Endothelial cell of umbilical vein (primary cell): Measurements from ENCODE around the gene PDE6B. TPM values are rescaled to one million over a fixed set of nuclear protein-coding genes. Genes with fewer than 3 reads are reported as not detected.

Experiments used
- BruUV-seq: library from RNA; stranded (reverse); fragments of 400-500 nt; replicated peaks from 2 replicates; lab custom pipeline; 2021; lab: Mats Ljungman, UMichigan
- CTCF ChIA-PET: fragments of 300-600, 350-600 bp; sonication (Branson Sonifier 250); formaldehyde crosslinking; loops from one replicate; lab custom pipeline; 2021; ENCODE audit warnings: antibody characterized with exemption, inconsistent platforms; lab: Charles Lee
- POLR2A ChIA-PET: fragments of 300-600, 350-600 bp; sonication (Branson Sonifier 250); formaldehyde crosslinking; loops from one replicate; lab custom pipeline; 2021; ENCODE audit warnings: antibody characterized with exemption, inconsistent platforms; lab: Charles Lee
- DNase-seq: peaks from one replicate; pipeline ENCODE4 v3.0.0-alpha.2; 2011; ENCODE audit warnings: low read depth, low spot score
- FAIRE-seq: peaks from 2 replicates; lab custom pipeline; 2011; peaks lifted over from hg19 to GRCh38; lab: Jason Lieb, UNC
- H2AFZ ChIP-seq: 2 replicates; pipeline ENCODE4 v1.6.0; 2012; ENCODE audit warnings: low read depth, low read length, control low read depth, inconsistent platforms
- H3K27ac ChIP-seq: 2 replicates; pipeline ENCODE4 v1.5.1; 2011; ENCODE audit warnings: low read depth, mild to moderate bottlenecking, control low read depth, low read length, moderate library complexity; ENCODE audit not compliant: insufficient read depth
- H3K27me3 ChIP-seq, 2 experiments: 2 replicates each; pipeline versions ENCODE4 v1.6.0 to v1.6.1; 2011; ENCODE audit warnings: low read length in 2 of 2, mixed read lengths in 1 of 2; ENCODE audit not compliant: control insufficient read depth in 2 of 2, insufficient read depth in 2 of 2
- H3K36me3 ChIP-seq, 2 experiments: 2 replicates in 1 of 2; 3 replicates in 1 of 2; pipeline ENCODE4 v1.5.1; 2011; ENCODE audit warnings: low read length in 2 of 2, mild to moderate bottlenecking in 1 of 2, moderate library complexity in 1 of 2; ENCODE audit not compliant: control insufficient read depth in 2 of 2, insufficient read depth in 2 of 2; ENCODE audit errors: extremely low read depth in 1 of 2
- H3K4me1 ChIP-seq: 3 replicates; pipeline ENCODE4 v1.5.1; 2011; ENCODE audit warnings: mild to moderate bottlenecking, low read length; ENCODE audit not compliant: control insufficient read depth, insufficient read depth; ENCODE audit errors: extremely low read depth
- H3K4me2 ChIP-seq: 2 replicates; pipeline ENCODE4 v1.6.1; 2011; ENCODE audit warnings: low read length, control low read depth, mixed read lengths; ENCODE audit not compliant: insufficient read depth
- H3K4me3 ChIP-seq, 3 experiments: fragments of 200-600 bp in 1 of 3; sonication (generic), shearing (Covaris generic) in 1 of 3; replicated peaks in 1 of 3; 2 replicates each; pipeline ENCODE4 v1.5.1; 2011 to 2016; ENCODE audit warnings: control low read depth in 3 of 3, low read length in 3 of 3, mild to moderate bottlenecking in 2 of 3, inconsistent platforms in 1 of 3, low read depth in 1 of 3, moderate library complexity in 1 of 3; ENCODE audit not compliant: insufficient read depth in 1 of 3
- H3K79me2 ChIP-seq: 2 replicates; pipeline ENCODE4 v1.6.0; 2012; ENCODE audit warnings: low read length, inconsistent platforms; ENCODE audit not compliant: control insufficient read depth, insufficient read depth
- H3K9ac ChIP-seq: replicated peaks from 2 replicates; pipeline ENCODE3; 2011; ENCODE audit warnings: low read length, control low read depth; ENCODE audit not compliant: insufficient read depth; ENCODE audit errors: extremely low read depth
- H3K9me1 ChIP-seq: replicated peaks from 3 replicates; pipeline ENCODE4 v1.6.0; 2011; ENCODE audit warnings: mild to moderate bottlenecking, low read length; ENCODE audit not compliant: control insufficient read depth, insufficient read depth; ENCODE audit errors: extremely low read depth
- H3K9me3 ChIP-seq: replicated peaks from 2 replicates; pipeline ENCODE4 v1.5.1; 2012; ENCODE audit warnings: low read length, inconsistent platforms; ENCODE audit not compliant: control insufficient read depth, insufficient read depth
- H4K20me1 ChIP-seq: replicated peaks from 2 replicates; pipeline ENCODE3; 2011; ENCODE audit warnings: mild to moderate bottlenecking, low read length; ENCODE audit not compliant: control insufficient read depth, insufficient read depth; ENCODE audit errors: extremely low read depth
- EZH2 ChIP-seq: IDR thresholded peaks from 2 replicates; pipeline ENCODE4 v1.6.1; 2012; ENCODE audit warnings: borderline replicate concordance, low read depth, mild to moderate bottlenecking, moderate library complexity, low read length, inconsistent platforms; ENCODE audit not compliant: severe bottlenecking
- FOS ChIP-seq: IDR thresholded peaks from 2 replicates; pipeline ENCODE4 v1.6.1; 2011; ENCODE audit warnings: mild to moderate bottlenecking, low read length, moderate library complexity, borderline replicate concordance; ENCODE audit not compliant: insufficient read depth
- GATA2 ChIP-seq: IDR thresholded peaks from 2 replicates; pipeline ENCODE4 v1.7.0; 2011; ENCODE audit warnings: low read depth, mild to moderate bottlenecking, moderate library complexity, mixed read lengths, low read length; ENCODE audit not compliant: insufficient read length, insufficient read depth
- JUN ChIP-seq: IDR thresholded peaks from 2 replicates; pipeline ENCODE4 v1.6.1; 2011; ENCODE audit warnings: borderline replicate concordance, low read depth; ENCODE audit not compliant: insufficient read length, insufficient read depth
- MYC ChIP-seq: IDR thresholded peaks from one replicate; pipeline ENCODE4 v1.6.1; 2011; ENCODE audit warnings: mild to moderate bottlenecking, low read depth, low read length
- POLR2A ChIP-seq: IDR thresholded peaks from 2 replicates; pipeline ENCODE4 v1.6.1; 2012; ENCODE audit warnings: low read depth, mild to moderate bottlenecking, control low read depth, low read length
- POLR2AphosphoS5 ChIP-seq: IDR thresholded peaks from 2 replicates; pipeline ENCODE4 v1.6.1; 2012; ENCODE audit warnings: low read depth, mild to moderate bottlenecking, control low read depth, low read length, moderate library complexity; ENCODE audit not compliant: insufficient read depth
- dilution Hi-C: fragments of 300-500 bp; cut with MboI; formaldehyde crosslinking; loops from one replicate; pipeline ENCODE4 v1.15.0; 2019; ENCODE audit warnings: low sequenced_read_pairs; ENCODE audit not compliant: extremely low pct_ligation_motif_present
- intact Hi-C: fragments of 100-400 bp; cut with micrococcal nuclease; formaldehyde crosslinking; loops from one replicate; pipeline ENCODE4 v1.10.0; 2022
- polyA plus RNA-seq, 4 experiments: library from polyadenylated mRNA; depleted of rRNA in 3 of 4; stranded (reverse) in 3 of 4; unstranded in 1 of 4; fragments of >200 nt; gene quantifications; 2 replicates each; pipeline versions ENCODE4 v1.2.1 to v1.2.3, GENCODE V29; 2011 to 2012; ENCODE audit warnings: missing spikeins in 1 of 4
- total RNA-seq: library from RNA; stranded (reverse); gene quantifications from 2 replicates; pipeline ENCODE4 v1.2.3, GENCODE V29; 2021
- TF ChIP-seq, protein P1 (sequence below), 2 donors: IDR thresholded peaks; 1 replicate in 1 of 2; 2 replicates in 1 of 2; pipeline ENCODE4 v1.5.1; 2011; ENCODE audit warnings: low read length in 2 of 2, mild to moderate bottlenecking in 2 of 2, moderate library complexity in 2 of 2, control low read depth in 1 of 2, inconsistent platforms in 1 of 2, low read depth in 1 of 2; ENCODE audit not compliant: insufficient read depth in 1 of 2; ENCODE audit errors: extremely low read depth in 1 of 2
- TF ChIP-seq, protein P2 (sequence below): IDR thresholded peaks from 2 replicates; pipeline ENCODE4 v1.6.1; 2011; ENCODE audit not compliant: insufficient read depth, insufficient read length

Gene PDE6B
- total and polyA plus RNA-seq, 2 donors (not counting 3 experiments of a cell fraction or from before 2014, with no cell fraction given) = 0.77 to 1.8 TPM

DNA sequence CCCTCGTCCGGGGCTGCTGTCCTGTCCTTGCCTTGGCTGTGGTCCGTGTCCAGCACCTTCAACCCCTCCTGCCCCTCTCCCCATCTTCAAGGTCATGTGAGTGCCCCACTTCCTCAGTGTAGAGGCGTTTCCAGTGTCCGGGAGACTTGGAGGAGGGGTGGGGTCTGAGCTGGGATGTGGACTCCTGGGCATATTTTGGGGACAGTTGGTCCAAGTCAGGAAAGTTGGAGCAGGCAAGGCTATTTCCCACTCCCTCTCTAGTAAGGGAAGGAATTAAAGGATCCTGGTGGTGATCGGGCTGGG, 83.2 kb downstream of the PDE6B start:
- H3K9ac ChIP-seq = no peak overlapping the region

More for the DNA sequence above, 83.2 kb downstream of the PDE6B start:
- Histone ChIP-seq H3K27ac (no peak overlapping the region), H3K4me3 (no peak overlapping the region), H4K20me1 (peaks cover 8% of the 10 kb centered on the region), H3K79me2 (peaks cover 70% of the 10 kb centered on the region), H3K4me1 (peaks cover 14% of the 10 kb centered on the region), H3K27me3 (no peaks in the 10 kb centered on the region), H3K36me3 (peaks cover 2 to 5% of the 10 kb centered on the region in 2 experiments), H3K9me1 (no peaks in the 10 kb centered on the region), H2AFZ (no peak overlapping the region), H3K4me2 (no peak overlapping the region), H3K9me3 (no peaks in the 10 kb centered on the region)
- dilution Hi-C loops (no loop called here), intact Hi-C loops (no loop called here)
- ChIA-PET POLR2A (no interaction called here), CTCF (no interaction called here)
- DNase-seq = no peak
- FAIRE-seq = no peak
- TF ChIP-seq EZH2 = no peak
- TF ChIP-seq POLR2AphosphoS5 = no peak
- no peak for TF ChIP-seq JUN
- no peak for TF ChIP-seq FOS
- TF ChIP-seq, protein P1, sequence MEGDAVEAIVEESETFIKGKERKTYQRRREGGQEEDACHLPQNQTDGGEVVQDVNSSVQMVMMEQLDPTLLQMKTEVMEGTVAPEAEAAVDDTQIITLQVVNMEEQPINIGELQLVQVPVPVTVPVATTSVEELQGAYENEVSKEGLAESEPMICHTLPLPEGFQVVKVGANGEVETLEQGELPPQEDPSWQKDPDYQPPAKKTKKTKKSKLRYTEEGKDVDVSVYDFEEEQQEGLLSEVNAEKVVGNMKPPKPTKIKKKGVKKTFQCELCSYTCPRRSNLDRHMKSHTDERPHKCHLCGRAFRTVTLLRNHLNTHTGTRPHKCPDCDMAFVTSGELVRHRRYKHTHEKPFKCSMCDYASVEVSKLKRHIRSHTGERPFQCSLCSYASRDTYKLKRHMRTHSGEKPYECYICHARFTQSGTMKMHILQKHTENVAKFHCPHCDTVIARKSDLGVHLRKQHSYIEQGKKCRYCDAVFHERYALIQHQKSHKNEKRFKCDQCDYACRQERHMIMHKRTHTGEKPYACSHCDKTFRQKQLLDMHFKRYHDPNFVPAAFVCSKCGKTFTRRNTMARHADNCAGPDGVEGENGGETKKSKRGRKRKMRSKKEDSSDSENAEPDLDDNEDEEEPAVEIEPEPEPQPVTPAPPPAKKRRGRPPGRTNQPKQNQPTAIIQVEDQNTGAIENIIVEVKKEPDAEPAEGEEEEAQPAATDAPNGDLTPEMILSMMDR (IDR thresholded peaks at IDR 0.05; ENCODE audit: extremely low read depth in 1 of 2, insufficient read depth in 1 of 2, low read depth in 1 of 2, low read length in 2 of 2) = no peak
- TF ChIP-seq GATA2 = no peak
- TF ChIP-seq POLR2A = no peak
- TF ChIP-seq, protein P2, sequence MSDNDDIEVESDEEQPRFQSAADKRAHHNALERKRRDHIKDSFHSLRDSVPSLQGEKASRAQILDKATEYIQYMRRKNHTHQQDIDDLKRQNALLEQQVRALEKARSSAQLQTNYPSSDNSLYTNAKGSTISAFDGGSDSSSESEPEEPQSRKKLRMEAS = no peak
- TF ChIP-seq MYC = no peak
- BruUV-seq = no TSS peak
